Uterus (tissue), 4 donors: ENCODE measurements around the gene MAPRE3. TPM values are rescaled to one million over a fixed set of nuclear protein-coding genes. Genes with fewer than 3 reads are reported as not detected.

Experiments
- DNase-seq, 2 donors: peaks; one replicate each; pipeline ENCODE4 v3.0.0-alpha.2; 2019 to 2020
- H3K27ac ChIP-seq, 2 donors: fragments of 200-600 bp; sonication (generic); 1 replicate in 1 of 2; 2 replicates in 1 of 2; pipeline ENCODE4 v1.5.1; 2016 to 2018
- H3K27me3 ChIP-seq, 2 donors: fragments of 200-600 bp; sonication (generic); one replicate each; pipeline ENCODE4 v1.5.1; 2018 to 2019; ENCODE audit warnings: control low read depth in 1 of 2
- H3K36me3 ChIP-seq, 2 donors: fragments of 200-600 bp; sonication (generic); one replicate each; pipeline ENCODE4 v1.5.1; 2019; ENCODE audit warnings: control low read depth in 1 of 2
- H3K4me1 ChIP-seq, 2 donors: fragments of 200-600 bp; sonication (generic); one replicate each; pipeline ENCODE4 v1.5.1; 2018 to 2019; ENCODE audit warnings: control low read depth in 1 of 2
- H3K4me3 ChIP-seq, 2 donors: fragments of 200-600 bp; sonication (generic); 1 replicate in 1 of 2; 2 replicates in 1 of 2; pipeline ENCODE4 v1.5.1; 2018 to 2019; ENCODE audit warnings: mild to moderate bottlenecking in 1 of 2
- H3K9me3 ChIP-seq, 2 donors: fragments of 200-600 bp; sonication (generic); one replicate each; pipeline ENCODE4 v1.5.1; 2019; ENCODE audit warnings: control low read depth in 1 of 2
- POLR2A ChIP-seq, 2 donors: fragments of 450-650 bp; IDR thresholded peaks; one replicate each; pipeline ENCODE4 v1.6.1; 2016; ENCODE audit warnings: antibody characterized with exemption in 2 of 2, mild to moderate bottlenecking in 1 of 2, moderate library complexity in 1 of 2
- intact Hi-C: fragments of 100-400 bp; cut with DNase I; formaldehyde crosslinking; loops from one replicate; pipeline ENCODE4 v1.15.1; 2023; ENCODE audit warnings: low total_unique reads
- total RNA-seq, 4 donors: library from RNA; depleted of rRNA in 3 of 4; stranded (reverse); fragments of >200 nt in 3 of 4; gene quantifications; one replicate each; pipeline versions ENCODE4 v1.1.0 to v1.2.4, GENCODE V29; 2014 to 2023
- TF ChIP-seq, protein P1 (sequence below), 4 experiments: fragments of 200-600 bp in 2 of 4; fragments of 450-650 bp in 2 of 4; sonication (generic) in 2 of 4; IDR thresholded peaks; one replicate each; pipeline ENCODE4 v1.5.1; 2016 to 2019; ENCODE audit warnings: antibody characterized with exemption in 4 of 4, mild to moderate bottlenecking in 2 of 4, moderate library complexity in 1 of 4
- donor health status: DM: yes; HTN: yes; CAD: no.

Gene MAPRE3
- total RNA-seq, 4 donors from 2014 or later: 2.9 to 49.6 (median 4.9) TPM

DNA sequence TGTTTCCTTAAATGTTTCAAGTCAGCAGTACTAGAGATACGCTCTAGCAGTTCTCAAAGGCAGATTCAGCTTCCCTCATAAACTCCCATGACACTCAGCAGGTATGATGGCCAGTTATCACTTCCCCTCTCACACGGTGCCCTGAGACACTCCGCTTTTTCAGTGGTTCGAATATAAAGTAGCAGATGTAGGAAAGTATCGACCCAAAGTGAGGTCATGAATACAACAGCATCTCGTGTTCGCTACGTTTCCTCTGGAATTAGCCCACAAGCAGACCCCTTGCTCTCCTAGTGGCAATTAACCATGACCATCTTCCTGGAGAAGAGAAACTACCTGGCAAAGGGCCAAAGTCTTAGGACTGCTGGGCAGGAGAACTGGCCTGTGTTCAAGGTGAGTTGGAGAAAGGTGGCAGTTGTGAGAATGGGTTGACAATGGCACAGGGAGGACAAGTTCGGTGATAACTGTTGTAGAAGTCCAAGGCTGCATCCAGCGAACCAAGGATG is 71.8 kb downstream of the MAPRE3 start:
- Histone ChIP-seq H3K27me3 (no peaks in the 10 kb centered on the region), H3K4me1 (no peaks in the 10 kb centered on the region), H3K9me3 (no peaks in the 10 kb centered on the region), H3K36me3 (no peaks in the 10 kb centered on the region), H3K27ac (peak overlapping the region; percentile 14 to 22), H3K4me3 (no peak overlapping the region)
- TF ChIP-seq, protein P1, sequence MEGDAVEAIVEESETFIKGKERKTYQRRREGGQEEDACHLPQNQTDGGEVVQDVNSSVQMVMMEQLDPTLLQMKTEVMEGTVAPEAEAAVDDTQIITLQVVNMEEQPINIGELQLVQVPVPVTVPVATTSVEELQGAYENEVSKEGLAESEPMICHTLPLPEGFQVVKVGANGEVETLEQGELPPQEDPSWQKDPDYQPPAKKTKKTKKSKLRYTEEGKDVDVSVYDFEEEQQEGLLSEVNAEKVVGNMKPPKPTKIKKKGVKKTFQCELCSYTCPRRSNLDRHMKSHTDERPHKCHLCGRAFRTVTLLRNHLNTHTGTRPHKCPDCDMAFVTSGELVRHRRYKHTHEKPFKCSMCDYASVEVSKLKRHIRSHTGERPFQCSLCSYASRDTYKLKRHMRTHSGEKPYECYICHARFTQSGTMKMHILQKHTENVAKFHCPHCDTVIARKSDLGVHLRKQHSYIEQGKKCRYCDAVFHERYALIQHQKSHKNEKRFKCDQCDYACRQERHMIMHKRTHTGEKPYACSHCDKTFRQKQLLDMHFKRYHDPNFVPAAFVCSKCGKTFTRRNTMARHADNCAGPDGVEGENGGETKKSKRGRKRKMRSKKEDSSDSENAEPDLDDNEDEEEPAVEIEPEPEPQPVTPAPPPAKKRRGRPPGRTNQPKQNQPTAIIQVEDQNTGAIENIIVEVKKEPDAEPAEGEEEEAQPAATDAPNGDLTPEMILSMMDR (IDR thresholded peaks at IDR 0.05): no peak
- no peak for TF ChIP-seq POLR2A (IDR thresholded peaks at IDR 0.05)
- intact Hi-C loops: no loop called here
- no peak for DNase-seq

DNA sequence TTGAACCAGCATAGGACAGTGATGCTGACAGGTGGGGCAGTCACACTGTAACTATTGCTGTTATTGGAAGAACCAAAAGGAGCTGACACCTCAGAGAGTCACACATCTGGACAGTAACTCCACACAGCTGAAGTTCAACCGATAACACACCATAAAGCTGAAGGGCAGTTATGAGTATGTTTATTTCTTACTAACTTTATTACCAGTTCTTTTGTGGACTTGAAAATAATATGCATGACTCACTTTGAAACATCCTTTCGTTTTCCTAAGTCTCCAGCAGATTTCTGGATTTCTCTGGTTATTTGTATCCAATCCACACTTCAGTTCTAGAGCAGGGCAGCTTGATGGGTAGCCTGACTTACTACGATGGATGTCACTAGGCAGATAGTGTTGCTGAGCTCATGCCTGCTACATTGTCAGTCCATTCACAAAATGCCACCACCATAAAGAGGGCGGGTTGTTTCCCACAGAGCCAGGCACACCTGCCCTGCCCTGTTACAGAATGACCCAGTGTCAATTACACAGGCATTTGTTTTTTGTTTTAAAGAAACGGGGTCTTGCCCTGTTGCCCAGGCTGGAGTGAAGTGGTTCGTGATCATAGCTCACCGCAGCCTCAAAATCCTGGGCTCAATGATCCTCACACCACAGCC is 72.7 kb downstream of the MAPRE3 start:
- Histone ChIP-seq H3K27ac (peak overlapping the region in 1 of 2 donors; percentile 22), H3K27me3 (no peaks in the 10 kb centered on the region), H3K36me3 (no peaks in the 10 kb centered on the region), H3K4me1 (no peaks in the 10 kb centered on the region), H3K9me3 (no peaks in the 10 kb centered on the region), H3K4me3 (no peak overlapping the region)
- no peak for DNase-seq
- intact Hi-C loops: no loop called here
- TF ChIP-seq, protein P1 (IDR thresholded peaks at IDR 0.05): no peak
- TF ChIP-seq POLR2A (IDR thresholded peaks at IDR 0.05): no peak

- TF ChIP-seq POLR2A (IDR thresholded peaks at IDR 0.05): no peak
- TF ChIP-seq, protein P1 (IDR thresholded peaks at IDR 0.05): peak in 1 of 4 experiments; percentile 2
- Histone ChIP-seq H3K4me1 (peaks cover 0 to 3% of the 10 kb centered on the region in 2 donors), H3K9me3 (no peaks in the 10 kb centered on the region), H3K27ac (peak overlapping the region; percentile 94 to 100), H3K4me3 (peak overlapping the region; percentile 75 to 96), H3K36me3 (no peaks in the 10 kb centered on the region), H3K27me3 (no peaks in the 10 kb centered on the region)
- DNase-seq: peak in 1 of 2 donors; percentile 48
- intact Hi-C loops: loop anchor here (2.0 kb wide), 1 partner anchor 29 kb away; the partner anchor contains the start of gene EMILIN1
These were observed 79.2 kb downstream of the MAPRE3 start for GRCh38 chr2:27049422-27050280.

- H3K27me3 ChIP-seq: no peaks in the 10 kb centered on the region
- intact Hi-C loops: loop anchor here (2.0 kb wide), 1 partner anchor 28 kb away; the partner anchor contains the start of gene EMILIN1
- no peaks in the 10 kb centered on the region for H3K36me3 ChIP-seq
- H3K9me3 ChIP-seq: no peaks in the 10 kb centered on the region
- DNase-seq: peak; percentile 95 to 96
- peak overlapping the region; percentile 94 to 100 for H3K27ac ChIP-seq
- TF ChIP-seq POLR2A (IDR thresholded peaks at IDR 0.05): peak in 1 of 2 donors; percentile 11
- TF ChIP-seq, protein P1 (IDR thresholded peaks at IDR 0.05): peak; percentile 26 to 73 (median 60)
- peaks cover 0 to 3% of the 10 kb centered on the region in 2 donors for H3K4me1 ChIP-seq
- H3K4me3 ChIP-seq: peak overlapping the region; percentile 75 to 96
These were observed 80.0 kb downstream of the MAPRE3 start for GRCh38 chr2:27050281-27050995.
